ENCODE results near the gene ZNF562.

GRCh38 chr19:9640956-9641355 lies 33.9 kb downstream of the ZNF562 start:
- TF ChIP-seq CTCF (conservative IDR thresholded peaks at IDR 0.05 in 1 of 2, IDR thresholded peaks at IDR 0.05 in 1 of 2; ENCODE audit: extremely low read depth in 1 of 2, insufficient read depth in 1 of 2, low read depth in 1 of 2, low read length in 2 of 2) (no peak), EZH2 (IDR thresholded peaks at IDR 0.05; ENCODE audit: borderline replicate concordance, low read length) (no peak)
